Stimulated activated naive B cell treated with anti-CD40 and anti-IgM and Interleukin-4, amounts not matched to agents 10 μg/mL and 1 μg/mL and 100 μg/mL, for 72 hours (primary cell): Measurements from ENCODE around the gene CPM.
A peak's percentile ranks its signal among the peaks of the same experiment; 100 is the strongest.
"Not testable (repeated sequence)": the region's sequence is repeated elsewhere in the genome, so short reads cannot be mapped to it uniquely, and the experiment has no call there.

Source experiments
- ATAC-seq, 2 donors: fragments of 150-1000 bp; cut with Tn5 transposase; replicated peaks; 2 replicates each; pipeline ENCODE4 v1.10.0; 2021; ENCODE audit warnings: moderate library complexity in 1 of 2
- DNase-seq: peaks from one replicate; pipeline ENCODE4 v3.0.0; 2021
- H3K27ac Mint-ChIP-seq: one replicate; pipeline ENCODE4 v1.8.0; 2022; ENCODE audit warnings: mild to moderate bottlenecking, mixed read lengths
- H3K27me3 Mint-ChIP-seq, 2 donors: one replicate each; pipeline ENCODE4 v1.8.0; 2022; ENCODE audit warnings: mixed read lengths in 2 of 2
- H3K36me3 Mint-ChIP-seq, 2 donors: one replicate each; pipeline ENCODE4 v1.8.0; 2022; ENCODE audit warnings: mixed read lengths in 2 of 2, mild to moderate bottlenecking in 1 of 2
- H3K4me1 Mint-ChIP-seq, 2 donors: one replicate each; pipeline ENCODE4 v1.8.0; 2022; ENCODE audit warnings: mixed read lengths in 2 of 2, mild to moderate bottlenecking in 1 of 2
- H3K4me3 Mint-ChIP-seq, 2 donors: one replicate each; pipeline ENCODE4 v1.8.0; 2022; ENCODE audit warnings: mild to moderate bottlenecking in 2 of 2, mixed read lengths in 2 of 2, moderate library complexity in 1 of 2
- H3K9me3 Mint-ChIP-seq, 2 donors: one replicate each; pipeline ENCODE4 v1.8.0; 2022; ENCODE audit warnings: mixed read lengths in 2 of 2, mild to moderate bottlenecking in 1 of 2

Gene CPM

GRCh38 chr12:68870443-68870842, 62.5 kb downstream of the CPM start:
- Mint-ChIP-seq H3K9me3 (peaks cover 0 to 1% of the 10 kb centered on the region in 2 donors), H3K4me3 (no peak overlapping the region), H3K4me1 (peaks cover 4 to 6% of the 10 kb centered on the region in 2 donors), H3K36me3 (peaks cover 1 to 13% of the 10 kb centered on the region in 2 donors), H3K27ac (no peak overlapping the region), H3K27me3 (no peaks in the 10 kb centered on the region)
- DNase-seq (no peak), ATAC-seq (no peak)

GRCh38 chr12:68870011-68870410, 63.0 kb downstream of the CPM start:
- Mint-ChIP-seq H3K9me3 (peaks cover 0 to 1% of the 10 kb centered on the region in 2 donors), H3K36me3 (peaks cover 1 to 13% of the 10 kb centered on the region in 2 donors), H3K27me3 (no peaks in the 10 kb centered on the region), H3K4me1 (peaks cover 4 to 6% of the 10 kb centered on the region in 2 donors), H3K4me3 (no peak overlapping the region), H3K27ac (no peak overlapping the region)
- no peak for DNase-seq
- ATAC-seq: no peak

GRCh38 chr12:68868043-68868790, 64.8 kb downstream of the CPM start:
- no peak overlapping the region for H3K4me3 Mint-ChIP-seq
- H3K36me3 Mint-ChIP-seq: peaks cover 1 to 10% of the 10 kb centered on the region in 2 donors
- H3K4me1 Mint-ChIP-seq: peaks cover 2 to 4% of the 10 kb centered on the region in 2 donors
- no peaks in the 10 kb centered on the region for H3K27me3 Mint-ChIP-seq
- H3K27ac Mint-ChIP-seq: no peak overlapping the region
- no peaks in the 10 kb centered on the region for H3K9me3 Mint-ChIP-seq
- DNase-seq (no peak), ATAC-seq (no peak)

GRCh38 chr12:68867606-68868005, 65.4 kb downstream of the CPM start:
- H3K4me3 Mint-ChIP-seq: no peak overlapping the region
- no peaks in the 10 kb centered on the region for H3K27me3 Mint-ChIP-seq
- no peak for DNase-seq
- H3K36me3 Mint-ChIP-seq: peaks cover 1 to 10% of the 10 kb centered on the region in 2 donors
- no peak for ATAC-seq
- H3K4me1 Mint-ChIP-seq: peaks cover 2 to 4% of the 10 kb centered on the region in 2 donors
- no peaks in the 10 kb centered on the region for H3K9me3 Mint-ChIP-seq
- no peak overlapping the region for H3K27ac Mint-ChIP-seq

GRCh38 chr12:68866950-68867349, 66.0 kb downstream of the CPM start:
- DNase-seq (no peak), ATAC-seq (no peak)
- Mint-ChIP-seq H3K4me1 (peaks cover 2 to 4% of the 10 kb centered on the region in 2 donors), H3K4me3 (no peak overlapping the region), H3K27me3 (no peaks in the 10 kb centered on the region), H3K27ac (no peak overlapping the region), H3K36me3 (peaks cover 1 to 10% of the 10 kb centered on the region in 2 donors), H3K9me3 (no peaks in the 10 kb centered on the region)

GRCh38 chr12:68865399-68866164, 67.4 kb downstream of the CPM start:
- Mint-ChIP-seq H3K27ac (no peak overlapping the region), H3K4me1 (peaks cover 2 to 4% of the 10 kb centered on the region in 2 donors), H3K4me3 (no peak overlapping the region), H3K27me3 (no peaks in the 10 kb centered on the region), H3K9me3 (no peaks in the 10 kb centered on the region), H3K36me3 (peaks cover 1 to 4% of the 10 kb centered on the region in 2 donors)
- DNase-seq (no peak), ATAC-seq (no peak)

GRCh38 chr12:68864604-68865003, 68.4 kb downstream of the CPM start:
- no peak overlapping the region for H3K4me3 Mint-ChIP-seq
- no peak overlapping the region for H3K27ac Mint-ChIP-seq
- H3K27me3 Mint-ChIP-seq: no peaks in the 10 kb centered on the region
- no peaks in the 10 kb centered on the region for H3K9me3 Mint-ChIP-seq
- H3K4me1 Mint-ChIP-seq: peaks cover 2 to 4% of the 10 kb centered on the region in 2 donors
- DNase-seq: no peak
- ATAC-seq: no peak
- H3K36me3 Mint-ChIP-seq: peaks cover 1 to 4% of the 10 kb centered on the region in 2 donors

GRCh38 chr12:68863886-68864454, 69.0 kb downstream of the CPM start:
- ATAC-seq: peak; percentile 69 to 71
- not testable (repeated sequence) for H3K27me3 Mint-ChIP-seq, H3K27ac Mint-ChIP-seq, H3K4me3 Mint-ChIP-seq, DNase-seq, H3K9me3 Mint-ChIP-seq, H3K36me3 Mint-ChIP-seq, H3K4me1 Mint-ChIP-seq

- H3K9me3 Mint-ChIP-seq: no peaks in the 10 kb centered on the region
- H3K27me3 Mint-ChIP-seq: no peaks in the 10 kb centered on the region
- H3K36me3 Mint-ChIP-seq: peaks cover 0 to 4% of the 10 kb centered on the region in 2 donors
- ATAC-seq (no peak), DNase-seq (no peak)
- no peak overlapping the region for H3K4me3 Mint-ChIP-seq
- no peak overlapping the region for H3K27ac Mint-ChIP-seq
- H3K4me1 Mint-ChIP-seq: peaks cover 2 to 4% of the 10 kb centered on the region in 2 donors
Observed at GRCh38 chr12:68863109-68863770, 69.7 kb downstream of the CPM start.

GRCh38 chr12:68861890-68862289, 71.1 kb downstream of the CPM start:
- no peaks in the 10 kb centered on the region for H3K9me3 Mint-ChIP-seq
- DNase-seq (no peak), ATAC-seq (peak in 1 of 2 donors; percentile 46)
- H3K4me3 Mint-ChIP-seq: no peak overlapping the region
- H3K27me3 Mint-ChIP-seq: no peaks in the 10 kb centered on the region
- peaks cover 2 to 4% of the 10 kb centered on the region in 2 donors for H3K36me3 Mint-ChIP-seq
- no peak overlapping the region for H3K27ac Mint-ChIP-seq
- peaks cover 2 to 4% of the 10 kb centered on the region in 2 donors for H3K4me1 Mint-ChIP-seq

- no peak for ATAC-seq
- Mint-ChIP-seq H3K9me3 (no peaks in the 10 kb centered on the region), H3K27ac (no peak overlapping the region), H3K36me3 (peaks cover 4 to 12% of the 10 kb centered on the region in 2 donors), H3K4me1 (peaks cover 0 to 3% of the 10 kb centered on the region in 2 donors), H3K4me3 (no peak overlapping the region), H3K27me3 (no peaks in the 10 kb centered on the region)
- no peak for DNase-seq
Observed at GRCh38 chr12:68856510-68856909, 76.5 kb downstream of the CPM start.

GRCh38 chr12:68855771-68856170, 77.2 kb downstream of the CPM start:
- DNase-seq (no peak), ATAC-seq (no peak)
- no peak overlapping the region for H3K27ac Mint-ChIP-seq
- no peaks in the 10 kb centered on the region for H3K27me3 Mint-ChIP-seq
- peaks cover 0 to 3% of the 10 kb centered on the region in 2 donors for H3K4me1 Mint-ChIP-seq
- H3K36me3 Mint-ChIP-seq: peaks cover 4 to 12% of the 10 kb centered on the region in 2 donors
- H3K4me3 Mint-ChIP-seq: no peak overlapping the region
- no peaks in the 10 kb centered on the region for H3K9me3 Mint-ChIP-seq

GRCh38 chr12:68855111-68855510, 77.9 kb downstream of the CPM start:
- DNase-seq (no peak), ATAC-seq (no peak)
- H3K9me3 Mint-ChIP-seq: no peaks in the 10 kb centered on the region
- H3K27me3 Mint-ChIP-seq: no peaks in the 10 kb centered on the region
- no peak overlapping the region for H3K4me3 Mint-ChIP-seq
- H3K4me1 Mint-ChIP-seq: peaks cover 0 to 3% of the 10 kb centered on the region in 2 donors
- no peak overlapping the region for H3K27ac Mint-ChIP-seq
- H3K36me3 Mint-ChIP-seq: peaks cover 4 to 12% of the 10 kb centered on the region in 2 donors

GRCh38 chr12:68854554-68854953, 78.4 kb downstream of the CPM start:
- peaks cover 0 to 3% of the 10 kb centered on the region in 2 donors for H3K4me1 Mint-ChIP-seq
- DNase-seq: no peak
- no peak overlapping the region for H3K4me3 Mint-ChIP-seq
- H3K27me3 Mint-ChIP-seq: no peaks in the 10 kb centered on the region
- H3K27ac Mint-ChIP-seq: no peak overlapping the region
- H3K9me3 Mint-ChIP-seq: no peaks in the 10 kb centered on the region
- peaks cover 4 to 12% of the 10 kb centered on the region in 2 donors for H3K36me3 Mint-ChIP-seq
- no peak for ATAC-seq
